SK-N-SH treated with all-trans-retinoic acid at 6 μM for 48 hours (cell line): ENCODE data around the gene CSGALNACT2.

Source experiments
- ATAC-seq: fragments of 200-7000 bp; cut with Tn5 transposase; 3 replicates; pipeline ENCODE4 v1.9.1; 2020; ENCODE audit warnings: mild to moderate bottlenecking, moderate library complexity
- ARNTL ChIP-seq: fragments of 450-650 bp; formaldehyde crosslinking; IDR thresholded peaks from 2 replicates; pipeline ENCODE4 v1.5.0; 2020; ENCODE audit warnings: low read depth, mild to moderate bottlenecking, moderate library complexity, borderline replicate concordance
- CREB5 ChIP-seq: fragments of 250-450 bp; sonication (Bioruptor Pico); IDR thresholded peaks from 2 replicates; pipeline ENCODE4 v1.5.1; 2020; ENCODE audit warnings: low read depth, mild to moderate bottlenecking, moderate library complexity
- CSDC2 ChIP-seq: fragments of 250-450 bp; sonication (Bioruptor Pico); IDR thresholded peaks from 2 replicates; pipeline ENCODE4 v1.5.0; 2020; ENCODE audit warnings: mild to moderate bottlenecking, moderate library complexity
- CSRNP3 ChIP-seq: fragments of 250-450 bp; sonication (Bioruptor Pico); IDR thresholded peaks from 2 replicates; pipeline ENCODE4 v1.5.1; 2021; ENCODE audit warnings: mild to moderate bottlenecking, moderate library complexity
- ESRRG ChIP-seq: fragments of 250-450 bp; sonication (Bioruptor Pico); IDR thresholded peaks from 2 replicates; pipeline ENCODE4 v1.6.1; 2021; ENCODE audit warnings: mild to moderate bottlenecking
- GLIS3 ChIP-seq: fragments of 250-450 bp; sonication (Bioruptor Pico); IDR thresholded peaks from 2 replicates; pipeline ENCODE4 v1.5.0; 2020; ENCODE audit warnings: mild to moderate bottlenecking, moderate library complexity
- ISL1 ChIP-seq: fragments of 250-450 bp; sonication (Bioruptor Pico); IDR thresholded peaks from 2 replicates; pipeline ENCODE4 v2.1.2; 2022; ENCODE audit warnings: mild to moderate bottlenecking, moderate library complexity
- OSR1 ChIP-seq: fragments of 250-450 bp; sonication (Bioruptor Pico); IDR thresholded peaks from 2 replicates; pipeline ENCODE4 v1.8.0; 2022; ENCODE audit warnings: moderate library complexity, mild to moderate bottlenecking, inconsistent platforms
- PATZ1 ChIP-seq: fragments of 250-450 bp; sonication (Bioruptor Pico); IDR thresholded peaks from 2 replicates; pipeline ENCODE4 v1.8.0; 2020; ENCODE audit warnings: mild to moderate bottlenecking, moderate library complexity, borderline replicate concordance
- POU6F1 ChIP-seq: fragments of 250-450 bp; sonication (Bioruptor Pico); IDR thresholded peaks from 2 replicates; pipeline ENCODE4 v1.8.0; 2021; ENCODE audit warnings: low read depth, mild to moderate bottlenecking, moderate library complexity, borderline replicate concordance
- PPARA ChIP-seq: fragments of 250-450 bp; sonication (Bioruptor Pico); IDR thresholded peaks from 2 replicates; pipeline ENCODE4 v1.5.0; 2020; ENCODE audit warnings: mild to moderate bottlenecking, borderline replicate concordance
- RARB ChIP-seq: fragments of 250-450 bp; sonication (Bioruptor Pico); IDR thresholded peaks from 2 replicates; pipeline ENCODE4 v1.8.0; 2021; ENCODE audit warnings: mild to moderate bottlenecking, moderate library complexity
- TOX ChIP-seq: fragments of 250-450 bp; sonication (Bioruptor Pico); IDR thresholded peaks from 2 replicates; pipeline ENCODE4 v1.8.0; 2021; ENCODE audit warnings: mild to moderate bottlenecking, moderate library complexity, borderline replicate concordance
- ZC3H10 ChIP-seq: fragments of 250-450 bp; sonication (Bioruptor Pico); IDR thresholded peaks from 2 replicates; pipeline ENCODE4 v1.5.1; 2021; ENCODE audit warnings: mild to moderate bottlenecking, moderate library complexity
- ZFP30 ChIP-seq: fragments of 450-650 bp; formaldehyde crosslinking; IDR thresholded peaks from 2 replicates; pipeline ENCODE4 v1.5.0; 2022; ENCODE audit warnings: mild to moderate bottlenecking, moderate library complexity
- ZNF565 ChIP-seq: fragments of 450-650 bp; formaldehyde crosslinking; conservative IDR thresholded peaks from 2 replicates; pipeline ENCODE4 v1.5.0; 2020; ENCODE audit warnings: low read depth, mild to moderate bottlenecking, moderate library complexity
- ZNF70 ChIP-seq: fragments of 450-650 bp; formaldehyde crosslinking; IDR thresholded peaks from 2 replicates; pipeline ENCODE4 v1.5.0; 2020; ENCODE audit warnings: mild to moderate bottlenecking, moderate library complexity

Gene CSGALNACT2

GRCh38 chr10:43111101-43111500, 27.1 kb upstream of the CSGALNACT2 start:
- ATAC-seq = no peak

GRCh38 chr10:43111921-43112607, 26.2 kb upstream of the CSGALNACT2 start:
- no peak for ATAC-seq
- TF ChIP-seq ZC3H10 (no peak), CSDC2 (CRISPR knock-in tag) (no peak), TOX (no peak), ISL1 (CRISPR knock-in tag) (no peak), CREB5 (no peak), PATZ1 (no peak), ZFP30 (CRISPR knock-in tag) (no peak), ARNTL (CRISPR knock-in tag) (no peak), RARB (CRISPR knock-in tag) (no peak), OSR1 (CRISPR knock-in tag) (no peak)

More at GRCh38 chr10:43111101-43111500, 27.1 kb upstream of the CSGALNACT2 start:
- TF ChIP-seq PATZ1 = no peak
- no peak for TF ChIP-seq ZNF565 (CRISPR knock-in tag)
- no peak for TF ChIP-seq CREB5
- TF ChIP-seq OSR1 (CRISPR knock-in tag) = no peak
- TF ChIP-seq PPARA (CRISPR knock-in tag) = no peak
- TF ChIP-seq, all 23 proteins: peak for 0

- ATAC-seq = no peak
- TF ChIP-seq ZNF70 (no peak), PPARA (CRISPR knock-in tag) (no peak), ISL1 (CRISPR knock-in tag) (no peak), ZNF565 (CRISPR knock-in tag) (no peak), POU6F1 (CRISPR knock-in tag) (no peak), CSRNP3 (CRISPR knock-in tag) (no peak), ZFP30 (CRISPR knock-in tag) (no peak), GLIS3 (no peak; the same call in 1 of the 2 replicates), ESRRG (CRISPR knock-in tag) (no peak), PATZ1 (no peak)
These were observed 25.7 kb upstream of the CSGALNACT2 start for GRCh38 chr10:43112608-43112961.
